AG04450 (cell line): Measurements from ENCODE around the gene TMEM200C. TPM values are rescaled to one million over a fixed set of nuclear protein-coding genes. Genes with fewer than 3 reads are reported as not detected.

Source experiments
- CTCF ChIA-PET: fragments of 300-600, 350-600 bp; formaldehyde crosslinking; extraction: SDS; loops from one replicate; lab custom pipeline; 2022; ENCODE audit warnings: antibody characterized with exemption, inconsistent platforms; lab: Charles Lee
- POLR2A ChIA-PET: fragments of 350-600 bp; formaldehyde crosslinking; extraction: SDS; loops from one replicate; lab custom pipeline; 2021; ENCODE audit warnings: antibody characterized with exemption, inconsistent platforms; lab: Yijun Ruan, JAX
- DNase-seq: peaks from one replicate; pipeline ENCODE4 v3.0.0-alpha.2; 2011; ENCODE audit warnings: low read depth, low spot score
- H3K27ac ChIP-seq: one replicate; pipeline ENCODE4 v1.5.1; 2012; ENCODE audit warnings: low read depth, low read length, control low read depth
- H3K27me3 ChIP-seq: one replicate; pipeline ENCODE4 v1.6.0; 2012; ENCODE audit warnings: low read length; ENCODE audit not compliant: control insufficient read depth, insufficient read depth
- H3K4me3 ChIP-seq: 2 replicates; pipeline ENCODE4 v1.5.1; 2011; ENCODE audit warnings: mild to moderate bottlenecking, low read depth, low read length, control low read depth
- H3K9me3 ChIP-seq: 2 replicates; pipeline ENCODE4 v1.5.1; 2012; ENCODE audit warnings: low read length; ENCODE audit not compliant: control insufficient read depth, insufficient read depth
- polyA plus RNA-seq: library from polyadenylated mRNA; depleted of rRNA; stranded (reverse); fragments of >200 nt; gene quantifications from 2 replicates; pipeline ENCODE4 v1.2.3, GENCODE V29; 2011
- TF ChIP-seq, protein P1 (sequence below): IDR thresholded peaks from 2 replicates; pipeline ENCODE4 v1.5.1; 2011; ENCODE audit warnings: low read depth, low read length, control low read depth, inconsistent platforms

TMEM200C gene
- polyA plus RNA-seq, 1 experiment, result 1.6 TPM

DNA sequence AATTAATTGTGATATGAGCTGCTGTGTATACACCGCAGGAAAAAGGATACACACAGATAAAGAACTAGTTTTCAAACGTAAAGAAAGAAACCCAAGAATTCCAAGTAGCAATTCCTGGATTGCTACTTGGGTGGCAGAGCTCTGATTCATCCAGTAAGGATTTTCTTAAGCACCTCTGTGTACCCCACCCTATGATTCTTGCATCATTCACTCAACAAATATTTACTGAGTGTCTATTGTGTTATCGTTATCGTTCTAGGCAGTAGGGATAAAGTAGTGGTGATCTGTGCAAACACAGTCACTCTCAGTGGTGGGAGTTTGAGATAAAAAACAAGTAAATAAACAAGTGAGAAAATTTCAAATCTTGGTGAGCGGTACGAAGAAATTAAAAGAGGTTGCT lies 4.9 kb upstream of the TMEM200C start:
- POLR2A ChIA-PET, result no interaction called here
- TF ChIP-seq, protein P1, sequence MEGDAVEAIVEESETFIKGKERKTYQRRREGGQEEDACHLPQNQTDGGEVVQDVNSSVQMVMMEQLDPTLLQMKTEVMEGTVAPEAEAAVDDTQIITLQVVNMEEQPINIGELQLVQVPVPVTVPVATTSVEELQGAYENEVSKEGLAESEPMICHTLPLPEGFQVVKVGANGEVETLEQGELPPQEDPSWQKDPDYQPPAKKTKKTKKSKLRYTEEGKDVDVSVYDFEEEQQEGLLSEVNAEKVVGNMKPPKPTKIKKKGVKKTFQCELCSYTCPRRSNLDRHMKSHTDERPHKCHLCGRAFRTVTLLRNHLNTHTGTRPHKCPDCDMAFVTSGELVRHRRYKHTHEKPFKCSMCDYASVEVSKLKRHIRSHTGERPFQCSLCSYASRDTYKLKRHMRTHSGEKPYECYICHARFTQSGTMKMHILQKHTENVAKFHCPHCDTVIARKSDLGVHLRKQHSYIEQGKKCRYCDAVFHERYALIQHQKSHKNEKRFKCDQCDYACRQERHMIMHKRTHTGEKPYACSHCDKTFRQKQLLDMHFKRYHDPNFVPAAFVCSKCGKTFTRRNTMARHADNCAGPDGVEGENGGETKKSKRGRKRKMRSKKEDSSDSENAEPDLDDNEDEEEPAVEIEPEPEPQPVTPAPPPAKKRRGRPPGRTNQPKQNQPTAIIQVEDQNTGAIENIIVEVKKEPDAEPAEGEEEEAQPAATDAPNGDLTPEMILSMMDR, result no peak
- Histone ChIP-seq H3K27ac (no peak overlapping the region), H3K27me3 (no peaks in the 10 kb centered on the region), H3K4me3 (no peak overlapping the region), H3K9me3 (no peaks in the 10 kb centered on the region)
- DNase-seq, result no peak
- CTCF ChIA-PET, result interaction anchor here (1.6 kb wide), 2 partner anchors 10 to 32 kb away, joined by 3 to 12 read pairs; no protein-coding TSS in a partner anchor

- ChIA-PET CTCF (interaction anchor here (1.6 kb wide), 2 partner anchors 9 to 31 kb away, joined by 3 to 12 read pairs; no protein-coding TSS in a partner anchor), POLR2A (no interaction called here)
- no peaks in the 10 kb centered on the region for H3K9me3 ChIP-seq
- no peaks in the 10 kb centered on the region for H3K27me3 ChIP-seq
- TF ChIP-seq, protein P1, result no peak
- no peak overlapping the region for H3K27ac ChIP-seq
- H3K4me3 ChIP-seq, result no peak overlapping the region
- DNase-seq, result no peak
Measured at GRCh38 chr18:5899835-5900234, 4.5 kb upstream of the TMEM200C start.

DNA sequence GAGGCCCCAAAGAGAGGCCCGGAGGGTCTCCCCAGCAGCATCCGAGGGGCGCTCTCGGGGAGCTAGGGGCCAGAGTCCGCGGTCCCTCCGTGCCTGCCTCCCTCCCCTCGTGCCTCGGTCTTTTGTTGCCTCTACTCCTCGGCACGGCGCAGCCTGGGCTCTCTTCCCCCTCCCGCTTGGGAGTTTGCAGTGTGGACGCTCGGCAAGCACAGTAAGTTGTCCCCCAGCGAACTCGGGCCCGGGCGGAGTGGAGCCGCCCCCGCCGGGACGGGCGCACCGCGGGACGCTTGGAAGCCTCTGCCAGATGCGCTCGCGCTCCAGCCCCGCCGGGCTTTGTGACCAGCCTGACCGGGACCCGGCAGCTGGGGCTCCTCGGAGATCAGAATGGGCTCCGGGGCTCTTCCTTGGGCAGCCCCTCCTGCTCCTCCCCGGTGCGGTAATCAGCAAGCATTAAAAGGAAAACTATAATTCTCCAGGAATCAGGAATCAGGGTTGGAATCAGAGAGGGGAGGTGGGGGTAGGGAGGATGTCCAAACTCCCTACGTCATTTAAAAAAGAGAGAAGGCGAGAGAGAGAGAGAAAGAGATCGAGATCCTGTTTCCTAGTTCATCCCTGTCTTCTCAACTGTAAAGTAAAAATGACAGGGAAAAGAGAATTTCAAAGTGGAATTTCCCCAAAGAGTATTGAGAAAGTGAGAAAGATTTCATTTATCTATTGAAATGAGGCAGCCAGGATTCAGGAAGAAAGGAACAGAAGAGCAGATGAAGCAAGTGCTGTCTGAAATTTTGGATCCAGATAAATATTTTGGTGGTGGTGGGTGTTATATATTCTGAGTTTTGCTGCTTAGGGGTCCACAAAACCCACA lies 786 bp upstream of the TMEM200C start:
- no peak for DNase-seq
- POLR2A ChIA-PET, result no interaction called here
- Histone ChIP-seq H3K27ac (peak overlapping the region; percentile 83), H3K4me3 (peak overlapping the region; percentile 74), H3K9me3 (peaks cover 4% of the 10 kb centered on the region; the same call in 1 of the 2 replicates), H3K27me3 (no peaks in the 10 kb centered on the region)
- TF ChIP-seq, protein P1, result no peak
- CTCF ChIA-PET, result no interaction called here

DNA sequence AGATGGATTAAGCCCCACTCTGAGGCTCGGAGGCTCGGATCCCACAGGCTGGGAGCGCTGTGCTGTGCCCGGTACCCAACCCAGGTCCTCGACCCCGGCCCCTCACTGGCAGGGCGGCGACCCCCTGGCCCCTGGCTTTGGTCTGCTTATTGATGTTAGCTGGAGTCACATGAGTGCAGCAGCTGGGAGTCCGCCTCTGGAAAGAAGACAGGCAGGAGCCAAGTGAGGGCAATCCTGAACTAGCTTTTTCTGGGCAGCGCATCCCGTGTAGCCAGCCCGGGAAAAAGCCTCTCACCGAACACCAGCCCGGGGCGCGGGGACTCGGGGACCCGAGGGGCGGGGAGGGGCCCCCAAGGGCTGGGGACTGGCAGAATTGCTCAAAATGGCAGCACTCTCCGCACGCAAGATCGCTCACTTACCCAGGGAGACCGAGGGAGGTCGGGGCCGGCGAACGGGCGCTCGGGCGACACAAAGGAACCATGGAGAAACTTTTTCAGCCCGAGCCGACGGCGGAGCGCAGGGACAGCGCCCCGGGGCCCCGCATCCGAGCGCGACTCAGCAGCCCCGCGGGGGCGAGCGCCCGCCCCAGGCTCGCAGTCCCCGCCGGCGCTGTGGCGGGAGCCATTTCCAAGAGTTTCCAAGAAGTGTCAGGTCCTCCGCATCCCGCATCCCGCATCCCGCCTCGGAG lies 567 bp downstream of the TMEM200C start:
- CTCF ChIA-PET, result interaction anchor here (0.9 to 1.5 kb wide), 2 partner anchors 15 to 508 kb away, joined by 3 read pairs; no protein-coding TSS in a partner anchor
- TF ChIP-seq, protein P1, result no peak
- DNase-seq, result no peak
- POLR2A ChIA-PET, result no interaction called here
- Histone ChIP-seq H3K27ac (peak overlapping the region; percentile 39), H3K9me3 (peaks cover 4% of the 10 kb centered on the region; the same call in 1 of the 2 replicates), H3K4me3 (peak overlapping the region; percentile 74), H3K27me3 (no peaks in the 10 kb centered on the region)
